ENCODE measurements around the gene UNCX. TPM values are rescaled to one million over a fixed set of nuclear protein-coding genes. Genes with fewer than 3 reads are reported as not detected.
"Not testable (repeated sequence)": the region's sequence is repeated elsewhere in the genome, so short reads cannot be mapped to it uniquely, and the experiment has no call there.

The UNCX gene
- total RNA-seq, 2 experiments from 2014 or later = not detected

DNA sequence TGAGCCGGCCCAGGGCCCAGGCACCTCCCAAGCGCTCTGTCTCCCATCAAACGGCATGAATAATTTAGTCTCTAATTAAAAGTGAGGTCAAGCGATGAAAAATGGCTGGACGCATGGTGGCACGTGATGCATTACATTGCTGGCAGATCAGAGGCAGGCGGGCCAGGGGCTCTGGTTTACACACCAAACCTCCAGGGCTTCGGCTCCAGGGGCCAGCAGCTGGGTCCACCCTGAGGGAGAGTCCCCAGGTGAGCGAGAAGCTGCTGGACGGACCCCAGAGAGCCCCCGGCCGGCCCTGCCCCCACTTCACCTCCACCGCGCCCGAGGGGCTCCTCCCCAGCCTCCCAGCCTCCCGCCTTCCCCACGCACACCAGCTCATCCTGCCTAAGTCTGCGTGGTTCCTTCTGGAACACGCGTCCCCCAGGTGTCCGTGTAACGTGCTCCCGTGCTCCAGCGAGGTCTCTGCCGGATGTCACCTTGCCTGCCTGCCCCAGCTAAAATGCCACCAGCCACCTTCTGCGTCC is 23.2 kb downstream of the UNCX start:
- ChIA-PET POLR2A (no interaction called here), CTCF (interaction anchor here (0.6 kb wide), 1 partner anchor 31 kb away, joined by 3 read pairs; no protein-coding TSS in a partner anchor)
- Mint-ChIP-seq H3K4me1 (no peaks in the 10 kb centered on the region), H3K27ac (no peak overlapping the region), H3K27me3 (peaks cover 31% of the 10 kb centered on the region), H3K36me3 (ENCODE audit: low read depth) (no peaks in the 10 kb centered on the region), H3K4me3 (no peak overlapping the region), H3K9me3 (ENCODE audit: low read depth) (no peaks in the 10 kb centered on the region)
- ATAC-seq (no peak), DNase-seq (no peak)
- intact Hi-C loops (cut with DNase I, micrococcal nuclease) = no loop called here

DNA sequence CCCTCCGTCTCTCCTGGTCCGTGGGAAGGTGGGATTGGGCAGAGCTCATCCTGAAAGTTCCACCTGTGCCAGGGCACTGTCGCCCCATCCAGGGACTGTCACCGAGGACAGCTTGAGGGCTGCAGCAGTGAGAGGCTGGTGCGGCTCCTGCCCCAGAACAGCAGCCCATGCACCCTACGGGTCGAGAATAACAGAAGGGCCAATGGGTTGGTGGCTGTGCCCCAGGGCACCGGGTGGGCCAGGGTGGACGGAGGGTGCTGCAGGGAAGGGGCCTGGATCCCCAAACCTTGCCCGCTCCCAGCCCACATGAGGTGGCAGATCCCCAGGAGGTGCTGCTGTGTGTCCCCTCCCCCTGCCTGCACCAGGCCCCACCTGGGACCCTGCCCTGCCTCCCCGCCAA is 23.9 kb downstream of the UNCX start:
- no peaks in the 10 kb centered on the region for H3K9me3 Mint-ChIP-seq (ENCODE audit: low read depth)
- ATAC-seq (no peak), DNase-seq (no peak)
- H3K4me3 Mint-ChIP-seq = no peak overlapping the region
- peaks cover 27% of the 10 kb centered on the region for H3K27me3 Mint-ChIP-seq
- H3K36me3 Mint-ChIP-seq (ENCODE audit: low read depth) = no peaks in the 10 kb centered on the region
- POLR2A ChIA-PET = no interaction called here
- intact Hi-C loops (cut with DNase I, micrococcal nuclease) = no loop called here
- no peaks in the 10 kb centered on the region for H3K4me1 Mint-ChIP-seq
- CTCF ChIA-PET = interaction anchor here (0.6 kb wide), 1 partner anchor 31 kb away, joined by 3 read pairs; no protein-coding TSS in a partner anchor
- H3K27ac Mint-ChIP-seq = no peak overlapping the region

DNA sequence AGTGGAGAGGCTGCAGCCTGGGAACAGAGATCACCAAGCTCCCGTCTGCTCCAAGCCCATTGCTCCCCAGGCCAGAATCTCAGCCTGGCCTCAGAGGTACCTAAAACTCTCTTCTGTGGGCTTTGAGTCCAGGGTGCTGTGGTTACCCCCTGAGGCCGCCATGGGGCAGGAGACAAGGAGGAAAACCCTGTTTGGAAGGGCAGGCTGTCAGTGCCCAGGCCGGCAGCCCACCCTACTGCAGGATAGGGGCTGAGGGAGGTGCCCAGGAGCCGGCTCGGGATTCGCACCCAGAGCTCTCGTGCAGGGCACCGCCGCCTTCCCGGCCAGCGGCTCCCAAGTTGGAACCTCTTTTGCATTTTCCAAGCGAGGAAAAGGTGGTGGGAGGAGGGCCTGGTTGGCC is 24.5 kb downstream of the UNCX start:
- Mint-ChIP-seq H3K4me1 (no peaks in the 10 kb centered on the region), H3K27ac (no peak overlapping the region), H3K36me3 (ENCODE audit: low read depth) (no peaks in the 10 kb centered on the region), H3K9me3 (ENCODE audit: low read depth) (no peaks in the 10 kb centered on the region), H3K27me3 (peaks cover 28% of the 10 kb centered on the region), H3K4me3 (no peak overlapping the region)
- POLR2A ChIA-PET = no interaction called here
- CTCF ChIA-PET = no interaction called here
- DNase-seq (no peak), ATAC-seq (no peak)
- intact Hi-C loops (cut with DNase I, micrococcal nuclease) = no loop called here

- ChIA-PET POLR2A (no interaction called here), CTCF (no interaction called here)
- DNase-seq (no peak), ATAC-seq (no peak)
- Mint-ChIP-seq H3K36me3 (ENCODE audit: low read depth) (no peaks in the 10 kb centered on the region), H3K4me3 (no peak overlapping the region), H3K27me3 (peaks cover 28% of the 10 kb centered on the region), H3K9me3 (ENCODE audit: low read depth) (no peaks in the 10 kb centered on the region), H3K27ac (no peak overlapping the region), H3K4me1 (no peaks in the 10 kb centered on the region)
- intact Hi-C loops (cut with DNase I, micrococcal nuclease) = no loop called here
Observed at GRCh38 chr7:1257863-1258262, 25.2 kb downstream of the UNCX start.

DNA sequence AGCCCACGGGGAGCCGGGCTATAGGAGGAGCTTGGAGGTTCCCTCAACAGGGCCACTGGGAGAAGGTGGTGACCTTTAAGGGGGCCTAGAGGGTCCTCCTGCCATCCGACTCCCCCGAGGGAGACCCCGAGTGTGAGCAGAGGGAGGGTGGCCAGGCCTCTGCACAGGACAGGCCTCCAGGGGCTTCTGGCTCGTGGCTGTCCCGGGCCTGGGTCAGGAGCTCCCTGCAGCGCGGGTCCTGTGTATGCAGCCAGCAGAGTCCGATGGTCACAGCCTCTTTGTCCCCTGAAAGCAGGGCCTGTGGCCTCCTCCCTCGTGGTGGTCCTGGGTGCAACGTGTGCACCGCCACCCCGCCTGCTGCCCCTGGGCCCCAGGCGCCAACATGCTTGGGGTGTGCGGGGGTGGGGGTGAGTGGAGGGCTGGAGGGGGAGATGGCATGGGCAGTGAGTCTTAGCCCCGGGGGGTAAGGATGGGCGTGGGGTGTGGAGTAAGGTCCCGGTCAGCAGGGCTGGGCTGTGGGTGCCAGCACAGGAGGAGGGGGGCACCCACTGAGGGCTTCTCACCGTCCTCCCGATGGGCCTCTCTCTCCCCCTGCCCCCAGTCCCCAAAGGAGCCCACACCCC is 27.1 kb downstream of the UNCX start:
- DNase-seq (no peak), ATAC-seq (no peak)
- intact Hi-C loops (cut with DNase I, micrococcal nuclease) = no loop called here
- Mint-ChIP-seq H3K27ac (no peak overlapping the region), H3K9me3 (ENCODE audit: low read depth) (no peaks in the 10 kb centered on the region), H3K4me3 (no peak overlapping the region), H3K27me3 (peaks cover 21% of the 10 kb centered on the region), H3K4me1 (no peaks in the 10 kb centered on the region), H3K36me3 (ENCODE audit: low read depth) (no peaks in the 10 kb centered on the region)
- ChIA-PET POLR2A (no interaction called here), CTCF (no interaction called here)

GRCh38 chr7:1260244-1260635 is 27.6 kb downstream of the UNCX start:
- CTCF ChIA-PET = no interaction called here
- H3K4me1 Mint-ChIP-seq = no peaks in the 10 kb centered on the region
- DNase-seq = no peak
- H3K36me3 Mint-ChIP-seq (ENCODE audit: low read depth) = no peaks in the 10 kb centered on the region
- intact Hi-C loops (cut with DNase I, micrococcal nuclease) = no loop called here
- POLR2A ChIA-PET = interaction anchor here (0.7 kb wide), 1 partner anchor 1133 kb away, joined by 3 read pairs; no protein-coding TSS in a partner anchor
- H3K27ac Mint-ChIP-seq = no peak overlapping the region
- H3K27me3 Mint-ChIP-seq = peaks cover 22% of the 10 kb centered on the region
- no peak for ATAC-seq
- no peaks in the 10 kb centered on the region for H3K9me3 Mint-ChIP-seq (ENCODE audit: low read depth)
- H3K4me3 Mint-ChIP-seq = no peak overlapping the region

DNA sequence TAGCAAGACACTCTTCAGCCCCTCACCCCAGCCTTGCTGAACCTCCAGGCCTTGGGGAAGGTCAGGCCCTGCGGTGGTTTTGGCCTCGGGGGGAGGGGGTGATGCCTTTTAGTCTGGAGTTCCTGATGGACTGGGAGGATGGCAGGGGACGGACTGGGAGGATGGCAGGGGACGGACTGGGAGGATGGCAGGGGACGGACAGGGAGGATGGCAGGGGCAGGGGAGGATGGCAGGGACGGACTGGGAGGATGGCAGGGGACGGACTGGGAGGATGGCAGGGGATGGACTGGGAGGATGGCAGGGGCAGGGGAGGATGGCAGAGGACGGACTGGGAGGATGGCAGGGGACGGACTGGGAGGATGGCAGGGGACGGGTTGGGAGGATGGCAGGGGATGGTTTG is 28.4 kb downstream of the UNCX start:
- H3K36me3 Mint-ChIP-seq (ENCODE audit: low read depth); H3K4me3 Mint-ChIP-seq; intact Hi-C loops (cut with DNase I, micrococcal nuclease); DNase-seq; H3K4me1 Mint-ChIP-seq; ATAC-seq; CTCF ChIA-PET; H3K9me3 Mint-ChIP-seq (ENCODE audit: low read depth); H3K27ac Mint-ChIP-seq: not testable (repeated sequence)
- peaks cover 23% of the 10 kb centered on the region for H3K27me3 Mint-ChIP-seq
- POLR2A ChIA-PET = interaction anchor here (0.7 kb wide), 1 partner anchor 1134 kb away, joined by 3 read pairs; no protein-coding TSS in a partner anchor

DNA sequence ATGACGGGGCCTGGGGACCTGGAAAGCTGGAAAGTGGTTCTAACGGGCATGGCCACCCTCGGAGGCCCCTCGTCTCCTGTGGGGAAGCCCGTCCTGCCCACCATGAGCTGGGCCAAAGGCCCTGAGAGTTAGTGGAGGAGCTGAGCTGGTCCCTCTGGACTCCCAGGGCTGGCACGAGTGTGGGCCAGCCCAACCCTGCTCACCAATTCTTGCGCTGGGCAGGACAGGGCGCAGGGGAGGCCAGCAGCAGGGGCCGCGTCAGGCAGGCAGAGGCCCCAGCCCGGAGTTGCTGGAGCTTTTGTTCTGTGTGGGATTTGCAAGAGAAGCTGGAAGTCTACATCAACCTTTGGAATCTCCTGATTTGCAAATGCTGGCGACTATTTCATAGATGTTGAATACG is 29.8 kb downstream of the UNCX start:
- no peaks in the 10 kb centered on the region for H3K9me3 Mint-ChIP-seq (ENCODE audit: low read depth)
- peaks cover 24% of the 10 kb centered on the region for H3K27me3 Mint-ChIP-seq
- ATAC-seq (no peak), DNase-seq (no peak)
- ChIA-PET CTCF (no interaction called here), POLR2A (no interaction called here)
- no peak overlapping the region for H3K4me3 Mint-ChIP-seq
- no peak overlapping the region for H3K27ac Mint-ChIP-seq
- no peaks in the 10 kb centered on the region for H3K36me3 Mint-ChIP-seq (ENCODE audit: low read depth)
- intact Hi-C loops (cut with DNase I, micrococcal nuclease) = no loop called here
- no peaks in the 10 kb centered on the region for H3K4me1 Mint-ChIP-seq

GRCh38 chr7:1263391-1263951 is 30.8 kb downstream of the UNCX start:
- H3K4me3 Mint-ChIP-seq = no peak overlapping the region

DNA sequence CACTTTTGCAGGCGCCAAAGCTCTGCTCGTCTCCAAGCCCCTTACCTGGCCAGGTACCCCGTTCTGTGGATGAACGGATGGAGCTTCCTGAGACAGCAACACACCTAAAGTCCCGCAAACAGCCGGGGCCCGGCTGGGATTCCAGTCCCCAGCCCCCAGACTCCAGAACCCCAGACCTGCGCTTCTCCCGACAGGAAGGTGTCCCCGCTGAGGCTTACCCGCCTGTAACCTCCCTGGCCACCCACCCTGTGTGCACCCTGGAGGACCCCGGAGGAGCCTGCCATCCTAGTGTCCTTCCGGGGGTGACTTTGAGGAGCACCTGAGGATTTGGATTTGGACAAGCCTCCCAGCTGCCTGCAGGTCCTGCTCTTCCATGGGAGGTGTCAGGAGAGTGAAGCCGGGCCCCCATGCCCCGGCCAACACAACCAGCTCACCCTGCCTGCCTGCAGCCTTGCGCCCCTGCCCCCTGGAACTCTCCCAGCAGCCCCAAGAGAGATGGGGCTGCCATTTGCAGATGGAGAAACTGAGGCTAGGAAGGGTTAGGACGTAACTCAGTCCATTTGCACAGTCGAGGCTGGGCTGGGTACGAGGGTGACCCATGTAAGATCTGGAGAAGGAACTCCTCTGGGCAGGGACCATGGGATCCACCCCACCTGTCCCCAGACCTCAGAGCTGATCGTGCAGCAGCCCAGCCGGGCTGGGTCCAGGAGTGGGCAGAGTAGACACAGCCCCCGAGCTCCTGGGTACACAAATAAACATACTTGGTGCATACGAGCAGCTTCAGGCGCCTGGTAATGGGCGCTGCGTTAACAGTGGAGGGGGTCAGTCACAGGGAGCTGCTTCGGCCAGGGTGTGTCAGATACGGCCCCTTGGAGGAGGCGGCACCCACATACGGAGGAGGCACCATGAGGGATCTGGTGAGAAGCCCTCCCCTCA is 31.9 kb downstream of the UNCX start:
- ATAC-seq (no peak), DNase-seq (no peak)
- H3K27ac Mint-ChIP-seq = no peak overlapping the region
- H3K4me3 Mint-ChIP-seq = no peak overlapping the region
- ChIA-PET CTCF (no interaction called here), POLR2A (no interaction called here)
- H3K36me3 Mint-ChIP-seq (ENCODE audit: low read depth) = no peaks in the 10 kb centered on the region
- H3K9me3 Mint-ChIP-seq (ENCODE audit: low read depth) = no peaks in the 10 kb centered on the region
- peaks cover 24% of the 10 kb centered on the region for H3K27me3 Mint-ChIP-seq
- intact Hi-C loops (cut with DNase I, micrococcal nuclease) = no loop called here
- no peaks in the 10 kb centered on the region for H3K4me1 Mint-ChIP-seq

More at GRCh38 chr7:1263391-1263951, 30.8 kb downstream of the UNCX start:
- no peaks in the 10 kb centered on the region for H3K36me3 Mint-ChIP-seq (ENCODE audit: low read depth)
- no peaks in the 10 kb centered on the region for H3K4me1 Mint-ChIP-seq
- no peaks in the 10 kb centered on the region for H3K9me3 Mint-ChIP-seq (ENCODE audit: low read depth)
- CTCF ChIA-PET = no interaction called here
- POLR2A ChIA-PET = no interaction called here
- intact Hi-C loops (cut with DNase I, micrococcal nuclease) = no loop called here
- DNase-seq (no peak), ATAC-seq (no peak)
- no peak overlapping the region for H3K27ac Mint-ChIP-seq
- peaks cover 24% of the 10 kb centered on the region for H3K27me3 Mint-ChIP-seq

DNA sequence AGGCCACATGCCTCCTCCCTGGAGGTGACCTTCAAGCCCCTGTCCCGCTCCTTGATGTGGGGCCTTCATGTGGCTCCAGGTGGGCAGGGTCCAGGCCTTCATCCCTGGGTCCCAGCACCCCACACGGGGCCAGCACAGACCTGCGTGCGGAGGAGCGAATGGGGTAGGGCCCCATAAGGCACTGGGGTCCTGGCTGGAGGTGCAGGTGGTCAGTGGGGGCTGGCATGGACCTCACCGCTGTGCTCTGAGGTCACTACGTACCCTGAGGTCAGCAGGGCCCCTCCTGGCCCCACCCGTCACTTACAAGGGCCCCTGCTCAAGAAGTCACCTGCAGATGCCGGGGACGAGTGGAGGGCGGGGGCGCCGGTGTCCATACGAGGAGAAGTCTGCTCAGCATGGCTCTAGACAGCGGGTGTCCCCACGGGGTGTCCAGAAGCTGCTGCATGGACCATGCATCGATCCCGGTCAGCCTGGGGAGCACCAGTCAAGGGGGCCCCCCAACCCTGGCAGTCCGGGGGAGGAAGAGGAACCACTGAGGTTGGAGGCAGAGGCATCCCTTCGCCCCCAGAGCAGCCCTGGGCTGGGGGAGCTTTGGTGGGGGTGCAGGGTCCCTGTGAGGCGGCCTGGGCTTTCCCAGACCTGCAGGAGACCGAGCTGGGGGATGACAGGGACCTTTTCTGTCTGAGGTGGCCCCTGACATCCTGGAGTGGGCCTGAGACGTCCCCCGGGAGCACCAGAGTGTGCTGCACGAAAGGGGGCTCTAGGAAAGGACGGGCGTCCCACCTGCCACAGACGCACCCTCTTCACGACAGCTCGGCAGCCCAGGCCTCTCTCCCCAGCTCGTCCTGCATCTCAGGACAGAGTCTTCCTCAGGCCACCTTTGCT is 34.6 kb downstream of the UNCX start:
- Mint-ChIP-seq H3K27me3 (peaks cover 21% of the 10 kb centered on the region), H3K9me3 (ENCODE audit: low read depth) (no peaks in the 10 kb centered on the region), H3K36me3 (ENCODE audit: low read depth) (no peaks in the 10 kb centered on the region), H3K4me1 (no peaks in the 10 kb centered on the region), H3K27ac (no peak overlapping the region), H3K4me3 (no peak overlapping the region)
- ATAC-seq = no peak
- DNase-seq = no peak
- ChIA-PET CTCF (interaction anchor here (0.7 kb wide), 1 partner anchor 149 kb away, joined by 3 read pairs; no protein-coding TSS in a partner anchor), POLR2A (no interaction called here)
- intact Hi-C loops (cut with DNase I, micrococcal nuclease) = no loop called here
